SK-N-SH treated with all-trans-retinoic acid at 6 μM for 48 hours (cell line): ENCODE data around the gene CA9.

Experiments used
- ATAC-seq: fragments of 200-7000 bp; cut with Tn5 transposase; 3 replicates; pipeline ENCODE4 v1.9.1; 2020; ENCODE audit warnings: mild to moderate bottlenecking, moderate library complexity
- ARNTL ChIP-seq: fragments of 450-650 bp; formaldehyde crosslinking; IDR thresholded peaks from 2 replicates; pipeline ENCODE4 v1.5.0; 2020; ENCODE audit warnings: low read depth, mild to moderate bottlenecking, moderate library complexity, borderline replicate concordance
- BACH2 ChIP-seq: fragments of 250-450 bp; sonication (Bioruptor Pico); IDR thresholded peaks from 2 replicates; pipeline ENCODE4 v1.9.0; 2021; ENCODE audit warnings: mild to moderate bottlenecking, borderline replicate concordance
- CSDC2 ChIP-seq: fragments of 250-450 bp; sonication (Bioruptor Pico); IDR thresholded peaks from 2 replicates; pipeline ENCODE4 v1.5.0; 2020; ENCODE audit warnings: mild to moderate bottlenecking, moderate library complexity
- ESRRG ChIP-seq: fragments of 250-450 bp; sonication (Bioruptor Pico); IDR thresholded peaks from 2 replicates; pipeline ENCODE4 v1.6.1; 2021; ENCODE audit warnings: mild to moderate bottlenecking
- GLIS3 ChIP-seq: fragments of 250-450 bp; sonication (Bioruptor Pico); IDR thresholded peaks from 2 replicates; pipeline ENCODE4 v1.5.0; 2020; ENCODE audit warnings: mild to moderate bottlenecking, moderate library complexity
- ISL1 ChIP-seq: fragments of 250-450 bp; sonication (Bioruptor Pico); IDR thresholded peaks from 2 replicates; pipeline ENCODE4 v2.1.2; 2022; ENCODE audit warnings: mild to moderate bottlenecking, moderate library complexity
- OSR1 ChIP-seq: fragments of 250-450 bp; sonication (Bioruptor Pico); IDR thresholded peaks from 2 replicates; pipeline ENCODE4 v1.8.0; 2022; ENCODE audit warnings: moderate library complexity, mild to moderate bottlenecking, inconsistent platforms
- PPARA ChIP-seq: fragments of 250-450 bp; sonication (Bioruptor Pico); IDR thresholded peaks from 2 replicates; pipeline ENCODE4 v1.5.0; 2020; ENCODE audit warnings: mild to moderate bottlenecking, borderline replicate concordance
- RARB ChIP-seq: fragments of 250-450 bp; sonication (Bioruptor Pico); IDR thresholded peaks from 2 replicates; pipeline ENCODE4 v1.8.0; 2021; ENCODE audit warnings: mild to moderate bottlenecking, moderate library complexity
- SNAI2 ChIP-seq: fragments of 250-450 bp; sonication (Bioruptor Pico); IDR thresholded peaks from 2 replicates; pipeline ENCODE4 v1.5.0; 2020; ENCODE audit warnings: mild to moderate bottlenecking, moderate library complexity
- TCF4 ChIP-seq: fragments of 250-450 bp; sonication (Bioruptor Pico); IDR thresholded peaks from 2 replicates; pipeline ENCODE4 v1.8.0; 2021; ENCODE audit warnings: mild to moderate bottlenecking, moderate library complexity, borderline replicate concordance
- TOX ChIP-seq: fragments of 250-450 bp; sonication (Bioruptor Pico); IDR thresholded peaks from 2 replicates; pipeline ENCODE4 v1.8.0; 2021; ENCODE audit warnings: mild to moderate bottlenecking, moderate library complexity, borderline replicate concordance
- ZC3H10 ChIP-seq: fragments of 250-450 bp; sonication (Bioruptor Pico); IDR thresholded peaks from 2 replicates; pipeline ENCODE4 v1.5.1; 2021; ENCODE audit warnings: mild to moderate bottlenecking, moderate library complexity
- ZFP3 ChIP-seq: fragments of 250-450 bp; sonication (Bioruptor Pico); IDR thresholded peaks from 2 replicates; pipeline ENCODE4 v1.5.0; 2020; ENCODE audit warnings: mild to moderate bottlenecking, moderate library complexity
- ZFP30 ChIP-seq: fragments of 450-650 bp; formaldehyde crosslinking; IDR thresholded peaks from 2 replicates; pipeline ENCODE4 v1.5.0; 2022; ENCODE audit warnings: mild to moderate bottlenecking, moderate library complexity
- ZNF565 ChIP-seq: fragments of 450-650 bp; formaldehyde crosslinking; conservative IDR thresholded peaks from 2 replicates; pipeline ENCODE4 v1.5.0; 2020; ENCODE audit warnings: low read depth, mild to moderate bottlenecking, moderate library complexity
- ZNF70 ChIP-seq: fragments of 450-650 bp; formaldehyde crosslinking; IDR thresholded peaks from 2 replicates; pipeline ENCODE4 v1.5.0; 2020; ENCODE audit warnings: mild to moderate bottlenecking, moderate library complexity
- TF ChIP-seq, protein P1 (sequence below): fragments of 250-450 bp; sonication (Bioruptor Pico); IDR thresholded peaks from 2 replicates; pipeline ENCODE4 v1.8.0; 2021; ENCODE audit warnings: low read depth, mild to moderate bottlenecking, moderate library complexity, borderline replicate concordance
- TF ChIP-seq, protein P2 (sequence below): fragments of 250-450 bp; sonication (Bioruptor Pico); IDR thresholded peaks from 2 replicates; pipeline ENCODE4 v1.5.0; 2020; ENCODE audit warnings: mild to moderate bottlenecking, moderate library complexity
- TF ChIP-seq, protein P3 (sequence below): fragments of 250-450 bp; sonication (Bioruptor Pico); IDR thresholded peaks from 2 replicates; pipeline ENCODE4 v1.5.1; 2020; ENCODE audit warnings: low read depth, mild to moderate bottlenecking, moderate library complexity
- TF ChIP-seq, protein P4 (sequence below): fragments of 250-450 bp; sonication (Bioruptor Pico); IDR thresholded peaks from 2 replicates; pipeline ENCODE4 v1.8.0; 2020; ENCODE audit warnings: mild to moderate bottlenecking, moderate library complexity, borderline replicate concordance
- TF ChIP-seq, protein P5 (sequence below): fragments of 250-450 bp; sonication (Bioruptor Pico); IDR thresholded peaks from 2 replicates; pipeline ENCODE4 v1.5.1; 2021; ENCODE audit warnings: mild to moderate bottlenecking, moderate library complexity

CA9 gene

DNA sequence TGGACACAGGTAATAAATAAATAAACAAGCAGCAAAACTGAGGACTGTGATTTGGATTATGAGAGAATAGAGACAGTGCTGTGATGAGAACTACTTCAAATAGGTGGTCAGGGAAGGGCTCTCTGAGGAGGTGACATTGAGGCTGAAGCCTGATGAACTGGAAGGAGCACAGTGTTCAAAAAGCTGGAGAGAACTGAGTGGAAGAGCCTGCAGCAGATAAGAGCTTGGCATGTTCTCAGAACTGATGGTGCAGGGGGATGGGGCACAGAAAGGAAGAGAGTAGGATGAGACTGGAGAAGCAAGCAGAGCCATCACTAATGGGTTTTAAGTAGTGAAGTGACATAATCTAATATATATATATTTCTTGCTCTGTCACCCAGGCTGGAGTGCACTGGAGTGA lies 27.2 kb downstream of the CA9 start:
- TF ChIP-seq ZFP3: no peak
- no peak for TF ChIP-seq TOX
- no peak for TF ChIP-seq ZFP30 (CRISPR knock-in tag)
- TF ChIP-seq ARNTL (CRISPR knock-in tag): no peak
- TF ChIP-seq OSR1 (CRISPR knock-in tag): no peak
- TF ChIP-seq, protein P1, sequence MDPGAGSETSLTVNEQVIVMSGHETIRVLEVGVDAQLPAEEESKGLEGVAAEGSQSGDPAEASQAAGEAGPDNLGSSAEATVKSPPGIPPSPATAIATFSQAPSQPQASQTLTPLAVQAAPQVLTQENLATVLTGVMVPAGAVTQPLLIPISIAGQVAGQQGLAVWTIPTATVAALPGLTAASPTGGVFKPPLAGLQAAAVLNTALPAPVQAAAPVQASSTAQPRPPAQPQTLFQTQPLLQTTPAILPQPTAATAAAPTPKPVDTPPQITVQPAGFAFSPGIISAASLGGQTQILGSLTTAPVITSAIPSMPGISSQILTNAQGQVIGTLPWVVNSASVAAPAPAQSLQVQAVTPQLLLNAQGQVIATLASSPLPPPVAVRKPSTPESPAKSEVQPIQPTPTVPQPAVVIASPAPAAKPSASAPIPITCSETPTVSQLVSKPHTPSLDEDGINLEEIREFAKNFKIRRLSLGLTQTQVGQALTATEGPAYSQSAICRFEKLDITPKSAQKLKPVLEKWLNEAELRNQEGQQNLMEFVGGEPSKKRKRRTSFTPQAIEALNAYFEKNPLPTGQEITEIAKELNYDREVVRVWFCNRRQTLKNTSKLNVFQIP (CRISPR knock-in tag): no peak
- no peak for TF ChIP-seq TCF4 (CRISPR knock-in tag)
- TF ChIP-seq, protein P2, sequence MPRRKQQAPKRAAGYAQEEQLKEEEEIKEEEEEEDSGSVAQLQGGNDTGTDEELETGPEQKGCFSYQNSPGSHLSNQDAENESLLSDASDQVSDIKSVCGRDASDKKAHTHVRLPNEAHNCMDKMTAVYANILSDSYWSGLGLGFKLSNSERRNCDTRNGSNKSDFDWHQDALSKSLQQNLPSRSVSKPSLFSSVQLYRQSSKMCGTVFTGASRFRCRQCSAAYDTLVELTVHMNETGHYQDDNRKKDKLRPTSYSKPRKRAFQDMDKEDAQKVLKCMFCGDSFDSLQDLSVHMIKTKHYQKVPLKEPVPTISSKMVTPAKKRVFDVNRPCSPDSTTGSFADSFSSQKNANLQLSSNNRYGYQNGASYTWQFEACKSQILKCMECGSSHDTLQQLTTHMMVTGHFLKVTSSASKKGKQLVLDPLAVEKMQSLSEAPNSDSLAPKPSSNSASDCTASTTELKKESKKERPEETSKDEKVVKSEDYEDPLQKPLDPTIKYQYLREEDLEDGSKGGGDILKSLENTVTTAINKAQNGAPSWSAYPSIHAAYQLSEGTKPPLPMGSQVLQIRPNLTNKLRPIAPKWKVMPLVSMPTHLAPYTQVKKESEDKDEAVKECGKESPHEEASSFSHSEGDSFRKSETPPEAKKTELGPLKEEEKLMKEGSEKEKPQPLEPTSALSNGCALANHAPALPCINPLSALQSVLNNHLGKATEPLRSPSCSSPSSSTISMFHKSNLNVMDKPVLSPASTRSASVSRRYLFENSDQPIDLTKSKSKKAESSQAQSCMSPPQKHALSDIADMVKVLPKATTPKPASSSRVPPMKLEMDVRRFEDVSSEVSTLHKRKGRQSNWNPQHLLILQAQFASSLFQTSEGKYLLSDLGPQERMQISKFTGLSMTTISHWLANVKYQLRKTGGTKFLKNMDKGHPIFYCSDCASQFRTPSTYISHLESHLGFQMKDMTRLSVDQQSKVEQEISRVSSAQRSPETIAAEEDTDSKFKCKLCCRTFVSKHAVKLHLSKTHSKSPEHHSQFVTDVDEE (CRISPR knock-in tag): no peak
- TF ChIP-seq SNAI2 (CRISPR knock-in tag): no peak
- TF ChIP-seq RARB (CRISPR knock-in tag): no peak
- no peak for TF ChIP-seq BACH2 (CRISPR knock-in tag)
- TF ChIP-seq, all 23 proteins: peak for 0
- no peak for ATAC-seq

DNA sequence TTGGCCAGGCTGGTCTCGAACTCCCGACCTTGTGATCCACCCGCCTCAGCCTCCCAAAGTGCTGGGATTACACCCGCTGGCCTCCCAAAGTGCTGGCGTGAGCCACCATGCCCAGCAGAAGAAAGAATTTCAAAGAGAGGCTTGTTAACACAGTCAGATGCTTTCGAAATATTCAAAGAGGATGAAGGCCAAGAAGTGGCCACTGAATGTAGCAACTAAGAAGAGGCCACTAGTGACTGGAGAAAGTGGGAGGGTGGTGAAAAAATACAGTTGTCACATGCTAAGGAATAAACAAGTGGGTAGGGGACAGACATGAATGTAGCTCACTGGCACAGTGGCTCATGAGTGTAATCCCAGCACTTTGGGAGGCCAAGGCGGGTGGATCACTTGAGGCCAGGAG lies 29.0 kb downstream of the CA9 start:
- TF ChIP-seq TOX (no peak), ZC3H10 (CRISPR knock-in tag) (no peak), ESRRG (no peak), CSDC2 (CRISPR knock-in tag) (no peak), OSR1 (CRISPR knock-in tag) (no peak), ZFP3 (no peak), TCF4 (CRISPR knock-in tag) (no peak), ISL1 (no peak), ARNTL (CRISPR knock-in tag) (no peak), PPARA (CRISPR knock-in tag) (no peak), GLIS3 (CRISPR knock-in tag) (no peak), RARB (CRISPR knock-in tag) (no peak), ZNF565 (no peak), SNAI2 (CRISPR knock-in tag) (no peak), ZNF70 (no peak), BACH2 (CRISPR knock-in tag) (no peak)
- TF ChIP-seq, protein P3, sequence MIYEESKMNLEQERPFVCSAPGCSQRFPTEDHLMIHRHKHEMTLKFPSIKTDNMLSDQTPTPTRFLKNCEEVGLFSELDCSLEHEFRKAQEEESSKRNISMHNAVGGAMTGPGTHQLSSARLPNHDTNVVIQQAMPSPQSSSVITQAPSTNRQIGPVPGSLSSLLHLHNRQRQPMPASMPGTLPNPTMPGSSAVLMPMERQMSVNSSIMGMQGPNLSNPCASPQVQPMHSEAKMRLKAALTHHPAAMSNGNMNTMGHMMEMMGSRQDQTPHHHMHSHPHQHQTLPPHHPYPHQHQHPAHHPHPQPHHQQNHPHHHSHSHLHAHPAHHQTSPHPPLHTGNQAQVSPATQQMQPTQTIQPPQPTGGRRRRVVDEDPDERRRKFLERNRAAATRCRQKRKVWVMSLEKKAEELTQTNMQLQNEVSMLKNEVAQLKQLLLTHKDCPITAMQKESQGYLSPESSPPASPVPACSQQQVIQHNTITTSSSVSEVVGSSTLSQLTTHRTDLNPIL: no peak
- TF ChIP-seq, protein P4, sequence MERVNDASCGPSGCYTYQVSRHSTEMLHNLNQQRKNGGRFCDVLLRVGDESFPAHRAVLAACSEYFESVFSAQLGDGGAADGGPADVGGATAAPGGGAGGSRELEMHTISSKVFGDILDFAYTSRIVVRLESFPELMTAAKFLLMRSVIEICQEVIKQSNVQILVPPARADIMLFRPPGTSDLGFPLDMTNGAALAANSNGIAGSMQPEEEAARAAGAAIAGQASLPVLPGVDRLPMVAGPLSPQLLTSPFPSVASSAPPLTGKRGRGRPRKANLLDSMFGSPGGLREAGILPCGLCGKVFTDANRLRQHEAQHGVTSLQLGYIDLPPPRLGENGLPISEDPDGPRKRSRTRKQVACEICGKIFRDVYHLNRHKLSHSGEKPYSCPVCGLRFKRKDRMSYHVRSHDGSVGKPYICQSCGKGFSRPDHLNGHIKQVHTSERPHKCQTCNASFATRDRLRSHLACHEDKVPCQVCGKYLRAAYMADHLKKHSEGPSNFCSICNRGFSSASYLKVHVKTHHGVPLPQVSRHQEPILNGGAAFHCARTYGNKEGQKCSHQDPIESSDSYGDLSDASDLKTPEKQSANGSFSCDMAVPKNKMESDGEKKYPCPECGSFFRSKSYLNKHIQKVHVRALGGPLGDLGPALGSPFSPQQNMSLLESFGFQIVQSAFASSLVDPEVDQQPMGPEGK (CRISPR knock-in tag): no peak
- TF ChIP-seq, protein P5, sequence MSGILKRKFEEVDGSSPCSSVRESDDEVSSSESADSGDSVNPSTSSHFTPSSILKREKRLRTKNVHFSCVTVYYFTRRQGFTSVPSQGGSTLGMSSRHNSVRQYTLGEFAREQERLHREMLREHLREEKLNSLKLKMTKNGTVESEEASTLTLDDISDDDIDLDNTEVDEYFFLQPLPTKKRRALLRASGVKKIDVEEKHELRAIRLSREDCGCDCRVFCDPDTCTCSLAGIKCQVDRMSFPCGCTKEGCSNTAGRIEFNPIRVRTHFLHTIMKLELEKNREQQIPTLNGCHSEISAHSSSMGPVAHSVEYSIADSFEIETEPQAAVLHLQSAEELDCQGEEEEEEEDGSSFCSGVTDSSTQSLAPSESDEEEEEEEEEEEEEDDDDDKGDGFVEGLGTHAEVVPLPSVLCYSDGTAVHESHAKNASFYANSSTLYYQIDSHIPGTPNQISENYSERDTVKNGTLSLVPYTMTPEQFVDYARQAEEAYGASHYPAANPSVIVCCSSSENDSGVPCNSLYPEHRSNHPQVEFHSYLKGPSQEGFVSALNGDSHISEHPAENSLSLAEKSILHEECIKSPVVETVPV (CRISPR knock-in tag): no peak
- TF ChIP-seq, protein P1 (CRISPR knock-in tag): no peak
- TF ChIP-seq, all 23 proteins: peak for 0
- ATAC-seq: no peak
